Activated CD4-positive, alpha-beta T cell treated with anti-CD3 and anti-CD28 coated beads, Interleukin-2, amount 10 ng/mL, durations not matched to agents 7 days and 5 days (primary cell): ENCODE results near the gene ICA1. TPM values are rescaled to one million over a fixed set of nuclear protein-coding genes. Genes with fewer than 3 reads are reported as not detected.

ENCODE experiments used
- CTCF ChIA-PET: fragments of 350-600 bp; sonication (Branson Sonifier 250); formaldehyde crosslinking; loops from one replicate; lab custom pipeline; 2021; ENCODE audit warnings: antibody characterized with exemption; lab: Charles Lee
- POLR2A ChIA-PET: fragments of 350-600 bp; sonication (Branson Sonifier 250); formaldehyde crosslinking; loops from one replicate; lab custom pipeline; 2021; ENCODE audit warnings: antibody characterized with exemption; lab: Charles Lee
- DNase-seq: peaks from one replicate; pipeline ENCODE4 v3.0.0-alpha.2; 2020
- H3K27ac Mint-ChIP-seq: one replicate; pipeline ENCODE4 v1.8.0; 2021; ENCODE audit warnings: mild to moderate bottlenecking, moderate library complexity, mixed read lengths
- H3K27me3 Mint-ChIP-seq: one replicate; pipeline ENCODE4 v1.8.0; 2021; ENCODE audit warnings: mixed read lengths
- H3K36me3 Mint-ChIP-seq: one replicate; pipeline ENCODE4 v1.8.0; 2021; ENCODE audit warnings: low read depth, mixed read lengths
- H3K4me1 Mint-ChIP-seq: one replicate; pipeline ENCODE4 v1.8.0; 2021; ENCODE audit warnings: mixed read lengths
- H3K4me3 Mint-ChIP-seq: one replicate; pipeline ENCODE4 v1.8.0; 2021; ENCODE audit warnings: mild to moderate bottlenecking, moderate library complexity, mixed read lengths
- H3K9me3 Mint-ChIP-seq: one replicate; pipeline ENCODE4 v1.8.0; 2021; ENCODE audit warnings: mixed read lengths
- total RNA-seq, 2 experiments: library from RNA; stranded (reverse); gene quantifications; one replicate each; pipeline ENCODE4 v1.2.3, GENCODE V29; 2021

ICA1 gene
- total RNA-seq, 2 experiments from 2014 or later: 0.89 to 1.5 TPM

DNA sequence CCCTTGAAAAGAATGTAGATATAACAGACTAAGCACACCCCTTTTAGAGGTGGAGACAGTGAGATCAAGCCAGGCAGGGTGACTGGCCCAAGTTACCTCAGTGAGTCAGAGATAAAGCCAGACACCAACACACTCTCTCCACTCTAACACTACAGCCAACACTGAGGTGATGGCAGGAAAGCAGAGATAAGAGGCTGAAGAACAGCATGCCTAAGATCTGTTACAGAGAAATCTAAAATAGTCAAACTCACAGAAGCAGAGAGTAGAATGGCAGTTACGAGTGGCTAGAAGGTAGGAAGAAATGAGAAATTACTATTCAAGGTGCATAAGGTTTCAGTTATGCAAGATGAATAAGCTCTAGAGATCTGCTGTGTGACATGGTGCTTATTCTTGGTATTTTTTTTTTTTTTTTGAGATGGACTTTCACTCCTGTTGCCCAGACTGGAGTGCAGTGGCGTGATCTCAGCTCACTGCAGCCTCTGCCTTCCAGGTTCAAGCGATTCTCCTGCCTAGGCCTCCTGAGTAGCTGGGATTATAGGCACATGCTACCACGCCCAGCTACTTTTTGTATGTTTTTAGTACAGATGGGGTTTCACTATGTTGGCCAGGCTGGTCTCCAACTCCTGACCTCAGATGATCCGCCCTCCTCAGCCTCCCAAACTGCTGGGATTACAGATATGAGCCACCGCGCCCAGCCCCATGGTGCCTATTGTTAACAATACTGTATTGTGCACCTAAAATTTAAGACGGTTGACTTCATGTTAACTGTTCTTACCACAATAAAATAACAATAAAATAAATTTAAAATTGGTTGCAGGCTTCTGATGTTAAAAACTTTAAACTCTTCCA lies 28.7 kb downstream of the ICA1 start:
- Mint-ChIP-seq H3K9me3 (no peaks in the 10 kb centered on the region), H3K36me3 (no peaks in the 10 kb centered on the region), H3K4me1 (no peaks in the 10 kb centered on the region), H3K27me3 (peaks cover 7% of the 10 kb centered on the region), H3K4me3 (no peak overlapping the region), H3K27ac (no peak overlapping the region)
- POLR2A ChIA-PET: no interaction called here
- CTCF ChIA-PET: no interaction called here
- no peak for DNase-seq

DNA sequence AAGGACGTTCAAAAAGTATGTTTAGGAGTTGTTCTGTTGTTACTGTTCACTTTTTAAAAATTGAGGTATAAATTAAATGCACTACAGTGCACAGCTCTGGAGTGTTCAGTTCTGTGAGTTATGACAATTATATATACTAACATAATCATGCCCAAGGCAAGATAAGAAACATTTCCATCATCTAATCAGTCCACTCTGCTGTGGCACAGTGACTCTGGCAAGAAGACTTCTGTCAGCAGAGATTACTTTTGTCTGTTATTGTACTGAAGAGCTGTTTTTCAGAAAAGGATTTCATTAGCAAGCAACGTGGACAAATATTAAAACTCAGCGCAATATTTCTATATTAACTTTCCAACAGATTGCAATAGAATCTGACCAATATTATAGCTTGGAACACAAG lies 32.0 kb downstream of the ICA1 start:
- Mint-ChIP-seq H3K27me3 (peaks cover 23% of the 10 kb centered on the region), H3K36me3 (no peaks in the 10 kb centered on the region), H3K4me3 (no peak overlapping the region), H3K9me3 (no peaks in the 10 kb centered on the region), H3K27ac (no peak overlapping the region), H3K4me1 (peaks cover 3% of the 10 kb centered on the region)
- POLR2A ChIA-PET: no interaction called here
- CTCF ChIA-PET: no interaction called here
- no peak for DNase-seq

DNA sequence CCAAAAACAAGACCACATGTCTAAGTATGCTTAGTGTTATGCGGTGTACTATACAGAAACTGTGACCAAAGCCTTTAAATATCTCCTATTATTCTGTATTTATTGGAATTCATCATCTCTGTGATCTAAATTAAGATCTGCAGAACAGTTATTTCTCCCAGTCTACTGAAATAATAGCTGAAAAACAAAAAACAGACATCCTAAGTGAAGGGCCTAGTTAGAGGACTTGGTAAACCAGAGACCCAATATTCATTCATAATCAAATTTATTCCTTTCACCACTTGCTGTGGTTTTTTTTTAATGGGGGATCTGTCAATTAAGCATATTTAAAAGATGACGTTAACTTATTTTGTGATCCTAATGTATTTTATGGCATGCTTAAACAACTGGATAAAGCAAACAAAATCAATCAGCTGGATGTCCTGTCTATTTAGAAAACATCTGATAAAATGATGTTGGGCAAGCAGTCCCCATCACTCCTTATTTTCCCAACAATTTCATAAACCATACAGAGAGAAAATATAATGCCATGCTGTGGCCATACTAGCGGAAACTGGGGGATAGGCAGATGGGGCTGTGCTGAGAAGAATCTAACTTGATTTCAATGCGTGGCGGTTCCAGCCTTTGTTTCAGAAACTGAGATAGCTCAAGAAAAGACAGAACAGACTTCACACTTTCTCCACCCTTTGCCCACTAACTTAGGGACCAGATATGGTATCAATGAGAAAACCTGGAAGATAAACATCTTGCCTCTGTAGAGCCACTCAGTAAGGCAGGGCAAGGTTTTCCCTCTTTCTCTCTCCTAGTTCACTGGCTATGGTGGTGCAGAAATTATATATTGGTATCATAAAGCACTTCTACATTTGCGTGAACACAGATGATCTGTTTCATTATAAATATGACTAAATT lies 32.9 kb downstream of the ICA1 start:
- H3K4me1 Mint-ChIP-seq: peaks cover 3% of the 10 kb centered on the region
- no peak overlapping the region for H3K27ac Mint-ChIP-seq
- CTCF ChIA-PET: no interaction called here
- H3K27me3 Mint-ChIP-seq: peaks cover 32% of the 10 kb centered on the region
- H3K4me3 Mint-ChIP-seq: no peak overlapping the region
- H3K9me3 Mint-ChIP-seq: no peaks in the 10 kb centered on the region
- POLR2A ChIA-PET: no interaction called here
- H3K36me3 Mint-ChIP-seq: no peaks in the 10 kb centered on the region
- no peak for DNase-seq

DNA sequence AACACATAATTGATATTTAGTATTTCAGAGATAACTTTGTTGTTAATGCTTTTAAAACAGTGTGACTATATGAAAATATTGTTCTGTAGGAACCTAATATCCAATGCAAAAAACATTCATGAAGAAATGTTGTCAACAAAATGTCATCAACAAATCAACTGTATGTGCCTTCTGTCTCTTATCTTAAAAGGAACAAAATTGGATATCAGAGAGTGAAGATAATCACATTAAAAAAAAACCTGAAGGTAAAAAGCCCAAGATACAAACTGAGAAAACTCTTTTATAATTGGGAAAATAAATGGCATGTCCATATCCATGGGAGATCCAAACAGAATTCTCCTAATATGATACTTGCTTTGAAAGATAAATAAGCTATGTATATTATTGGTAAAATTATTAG lies 33.9 kb downstream of the ICA1 start:
- no peaks in the 10 kb centered on the region for H3K9me3 Mint-ChIP-seq
- H3K4me1 Mint-ChIP-seq: peaks cover 3% of the 10 kb centered on the region
- ChIA-PET POLR2A (no interaction called here), CTCF (no interaction called here)
- H3K27ac Mint-ChIP-seq: no peak overlapping the region
- no peak overlapping the region for H3K4me3 Mint-ChIP-seq
- H3K27me3 Mint-ChIP-seq: peaks cover 34% of the 10 kb centered on the region
- no peaks in the 10 kb centered on the region for H3K36me3 Mint-ChIP-seq
- DNase-seq: no peak

DNA sequence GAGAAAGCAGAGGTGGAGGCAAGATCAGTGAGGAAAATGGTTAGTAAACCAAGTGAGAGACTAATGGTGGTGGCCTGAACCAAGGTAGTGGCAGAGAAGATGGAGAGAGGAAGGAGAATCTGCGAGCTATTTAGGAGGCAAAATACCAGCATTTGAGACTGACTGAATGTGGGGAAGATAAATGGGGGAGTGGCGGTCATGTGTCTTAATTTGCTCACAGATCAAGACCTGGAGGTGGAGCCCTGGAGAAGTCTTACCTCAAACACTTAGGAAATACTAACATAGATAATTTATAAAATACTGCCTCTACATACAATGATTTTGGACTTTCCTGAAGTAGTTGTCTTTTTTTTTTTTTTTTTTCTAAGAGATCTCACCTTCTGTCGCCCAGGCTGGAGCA lies 34.7 kb downstream of the ICA1 start:
- POLR2A ChIA-PET: no interaction called here
- H3K9me3 Mint-ChIP-seq: no peaks in the 10 kb centered on the region
- H3K36me3 Mint-ChIP-seq: no peaks in the 10 kb centered on the region
- H3K4me3 Mint-ChIP-seq: no peak overlapping the region
- DNase-seq: no peak
- CTCF ChIA-PET: interaction anchor here (0.6 kb wide), 2 partner anchors 20 to 611 kb away, joined by 3 to 4 read pairs; no protein-coding TSS in a partner anchor
- peaks cover 3% of the 10 kb centered on the region for H3K4me1 Mint-ChIP-seq
- H3K27ac Mint-ChIP-seq: no peak overlapping the region
- H3K27me3 Mint-ChIP-seq: peaks cover 34% of the 10 kb centered on the region

DNA sequence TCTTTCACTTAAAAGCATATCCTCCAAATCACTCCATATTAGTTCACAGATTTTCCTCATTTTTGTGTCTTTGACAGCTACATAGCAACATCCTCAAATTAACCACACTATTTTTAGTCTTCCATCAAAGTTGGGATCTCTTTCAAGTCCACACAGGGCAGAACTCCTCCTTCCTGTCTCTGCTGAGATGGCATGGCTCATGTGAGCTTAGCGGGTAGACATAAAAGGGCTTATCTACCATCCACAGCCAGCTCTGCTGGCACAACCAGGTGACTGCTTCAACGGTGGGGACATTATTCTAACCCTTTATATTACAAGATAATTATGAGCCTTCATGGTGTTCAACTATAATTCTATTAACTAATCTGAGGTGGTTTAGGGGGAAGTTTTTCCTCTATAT lies 35.5 kb downstream of the ICA1 start:
- ChIA-PET CTCF (interaction anchor here (0.6 kb wide), 1 partner anchor 20 kb away, joined by 3 read pairs; no protein-coding TSS in a partner anchor), POLR2A (no interaction called here)
- Mint-ChIP-seq H3K4me3 (no peak overlapping the region), H3K36me3 (no peaks in the 10 kb centered on the region), H3K27ac (no peak overlapping the region), H3K4me1 (peaks cover 3% of the 10 kb centered on the region), H3K9me3 (no peaks in the 10 kb centered on the region), H3K27me3 (peaks cover 34% of the 10 kb centered on the region)
- DNase-seq: no peak

DNA sequence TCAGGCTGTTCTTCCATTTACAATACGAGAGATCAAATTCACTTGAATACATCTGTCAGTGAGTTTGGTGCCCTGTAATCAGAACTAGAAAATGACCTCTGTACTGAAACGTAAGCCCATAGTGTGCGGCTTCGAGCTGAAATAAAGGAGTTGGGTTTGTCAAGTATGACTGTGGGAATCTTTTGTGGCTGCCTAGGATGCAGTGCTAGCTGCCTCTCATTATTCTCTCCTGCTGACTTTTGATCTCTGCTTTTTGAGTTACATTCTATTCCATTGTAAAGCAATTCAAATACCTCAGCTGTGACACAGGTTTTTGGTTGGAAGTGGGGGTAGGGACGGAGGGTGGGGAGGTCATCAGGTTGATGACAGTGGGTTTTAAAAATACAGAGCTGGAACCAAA lies 40.4 kb downstream of the ICA1 start:
- no peak overlapping the region for H3K4me3 Mint-ChIP-seq
- peaks cover 8% of the 10 kb centered on the region for H3K4me1 Mint-ChIP-seq
- CTCF ChIA-PET: interaction anchor here (1.3 kb wide), 1 partner anchor 36 kb away, joined by 3 read pairs; no protein-coding TSS in a partner anchor
- DNase-seq: no peak
- no peaks in the 10 kb centered on the region for H3K36me3 Mint-ChIP-seq
- H3K27me3 Mint-ChIP-seq: peaks cover 24% of the 10 kb centered on the region
- no peaks in the 10 kb centered on the region for H3K9me3 Mint-ChIP-seq
- no peak overlapping the region for H3K27ac Mint-ChIP-seq
- POLR2A ChIA-PET: no interaction called here

DNA sequence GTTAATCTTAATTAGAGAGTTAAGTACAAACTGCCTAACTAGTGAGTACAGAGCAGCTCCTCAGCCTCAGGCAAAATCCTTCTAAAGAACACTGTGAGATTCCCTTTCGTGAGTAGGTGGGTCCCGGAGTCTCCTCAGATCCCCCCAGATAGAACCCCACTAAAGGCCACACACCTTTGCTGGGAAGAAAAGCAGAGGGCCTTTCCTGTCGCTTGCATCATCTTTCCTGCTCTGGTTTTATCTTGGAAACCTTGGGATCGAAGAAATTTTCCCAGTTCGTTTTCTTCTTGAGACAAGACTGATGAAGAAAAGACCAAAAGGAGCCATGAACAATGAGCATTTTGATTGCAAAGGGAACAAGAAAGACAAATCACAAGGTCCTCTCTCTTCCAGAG lies 40.9 kb downstream of the ICA1 start:
- Mint-ChIP-seq H3K36me3 (no peaks in the 10 kb centered on the region), H3K4me1 (peaks cover 5% of the 10 kb centered on the region), H3K9me3 (no peaks in the 10 kb centered on the region), H3K27ac (no peak overlapping the region), H3K27me3 (peaks cover 21% of the 10 kb centered on the region), H3K4me3 (no peak overlapping the region)
- no peak for DNase-seq
- ChIA-PET CTCF (no interaction called here), POLR2A (no interaction called here)

DNA sequence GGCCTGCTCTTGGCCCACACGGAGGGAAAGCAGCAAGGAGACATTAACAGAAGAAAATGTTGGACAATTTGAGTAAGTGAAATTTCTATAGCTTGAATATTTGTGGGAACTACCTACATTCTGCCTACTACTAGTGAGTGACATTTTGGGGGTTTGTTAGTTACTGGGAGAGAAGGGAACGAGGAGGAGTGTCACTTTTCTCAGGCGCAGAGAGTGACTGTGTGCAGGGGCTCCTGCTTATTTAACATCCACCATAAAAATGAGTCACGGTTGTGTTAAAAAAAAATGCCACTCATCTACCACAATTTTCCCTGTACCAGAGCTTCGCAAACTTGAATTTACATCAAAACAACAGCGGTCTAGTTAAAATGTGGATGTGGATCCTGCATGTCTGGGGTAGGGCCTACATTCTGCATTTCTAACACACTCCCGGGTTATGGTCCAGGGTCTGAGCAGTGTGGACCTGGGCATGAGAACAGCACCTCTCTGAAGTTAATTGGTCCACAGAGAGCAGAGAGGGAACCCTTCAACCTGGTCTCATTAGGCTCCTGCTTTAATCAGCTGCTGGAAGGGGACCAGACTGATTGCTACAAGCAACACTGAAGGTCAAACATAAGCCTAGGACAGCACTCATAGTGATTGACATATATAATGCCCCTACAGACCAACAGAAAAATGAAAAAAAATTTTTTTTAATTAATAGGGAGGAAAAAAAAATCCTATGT lies 41.4 kb downstream of the ICA1 start:
- no peaks in the 10 kb centered on the region for H3K36me3 Mint-ChIP-seq
- peaks cover 5% of the 10 kb centered on the region for H3K4me1 Mint-ChIP-seq
- CTCF ChIA-PET: no interaction called here
- DNase-seq: no peak
- H3K27me3 Mint-ChIP-seq: peaks cover 17% of the 10 kb centered on the region
- H3K9me3 Mint-ChIP-seq: no peaks in the 10 kb centered on the region
- POLR2A ChIA-PET: no interaction called here
- H3K4me3 Mint-ChIP-seq: no peak overlapping the region
- no peak overlapping the region for H3K27ac Mint-ChIP-seq

DNA sequence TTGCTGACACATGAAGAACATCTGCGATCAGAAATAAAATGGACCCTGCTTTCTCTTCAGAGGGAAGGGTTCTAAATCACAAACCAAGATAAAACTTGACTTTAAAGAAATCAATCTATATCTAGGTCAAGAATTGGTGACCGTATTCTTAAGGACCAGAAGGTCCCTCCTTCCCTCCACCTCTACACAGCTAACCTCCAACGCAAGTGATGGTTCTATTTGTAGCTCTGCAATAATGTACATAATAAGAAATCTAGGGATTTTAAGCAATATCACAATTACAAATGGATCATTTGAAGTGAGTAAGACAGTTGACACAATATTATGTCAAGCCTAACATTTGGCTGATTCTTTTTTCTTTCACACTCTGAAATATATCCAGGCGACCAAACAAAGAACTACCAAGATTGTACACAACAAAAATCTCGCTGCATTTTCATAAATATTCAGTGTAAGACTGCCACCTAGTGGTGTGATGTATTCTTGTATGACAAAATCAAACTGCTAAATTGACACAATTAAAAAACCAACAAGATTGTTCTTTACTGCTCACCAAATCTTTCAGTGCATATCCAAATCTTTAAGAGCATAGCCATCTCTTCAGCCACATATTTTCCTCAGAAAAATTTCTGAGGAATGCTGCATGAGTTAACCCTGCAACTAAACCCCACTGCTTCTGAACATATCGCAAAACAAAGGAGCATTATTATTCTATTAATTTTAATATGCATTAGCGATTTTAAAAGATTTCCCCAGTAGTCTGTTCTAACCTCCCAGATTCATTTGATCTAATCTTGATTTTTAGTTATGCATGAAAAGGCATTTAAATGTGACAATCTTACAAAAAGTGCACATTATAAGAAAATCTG lies 44.5 kb downstream of the ICA1 start:
- peak; percentile 75 for DNase-seq
- H3K27ac Mint-ChIP-seq: no peak overlapping the region
- CTCF ChIA-PET: interaction anchor here (0.6 to 1.3 kb wide), 2 partner anchors 139 to 537 kb away, joined by 3 to 6 read pairs; no protein-coding TSS in a partner anchor
- no peak overlapping the region for H3K4me3 Mint-ChIP-seq
- peaks cover 5% of the 10 kb centered on the region for H3K4me1 Mint-ChIP-seq
- no peaks in the 10 kb centered on the region for H3K36me3 Mint-ChIP-seq
- no peaks in the 10 kb centered on the region for H3K27me3 Mint-ChIP-seq
- POLR2A ChIA-PET: no interaction called here
- no peaks in the 10 kb centered on the region for H3K9me3 Mint-ChIP-seq

DNA sequence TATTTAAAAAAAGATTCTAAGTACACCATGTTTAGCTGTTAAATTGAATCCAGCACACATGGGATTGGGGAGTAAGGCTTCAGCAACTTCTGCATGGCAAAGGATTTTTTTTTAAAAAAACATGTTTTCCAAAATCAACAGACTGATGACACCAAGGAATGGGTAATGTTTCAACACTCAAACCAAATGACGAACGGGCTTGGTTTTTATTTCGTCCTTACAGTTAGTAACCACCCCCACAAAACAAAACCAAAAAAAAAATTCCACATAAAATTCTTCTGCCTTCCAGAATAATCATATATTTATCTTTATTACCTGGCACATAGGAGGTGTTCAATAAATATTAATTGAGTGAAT lies 45.7 kb downstream of the ICA1 start:
- no peaks in the 10 kb centered on the region for H3K36me3 Mint-ChIP-seq
- ChIA-PET CTCF (interaction anchor here (0.9 to 2.5 kb wide), 5 partner anchors 11 to 535 kb away, joined by 3 to 9 read pairs (median 3); no protein-coding TSS in a partner anchor), POLR2A (no interaction called here)
- no peak for DNase-seq
- no peak overlapping the region for H3K4me3 Mint-ChIP-seq
- H3K27ac Mint-ChIP-seq: no peak overlapping the region
- no peaks in the 10 kb centered on the region for H3K27me3 Mint-ChIP-seq
- H3K9me3 Mint-ChIP-seq: no peaks in the 10 kb centered on the region
- peaks cover 5% of the 10 kb centered on the region for H3K4me1 Mint-ChIP-seq
